Gastrocnemius medialis (tissue), 4 donors: ENCODE results near the gene REPS2.

Experiments used
- POLR2A ChIP-seq, 2 donors: fragments of 450-650 bp; IDR thresholded peaks; one replicate each; pipeline ENCODE4 v1.6.1; 2017; ENCODE audit warnings: antibody characterized with exemption in 2 of 2, mild to moderate bottlenecking in 2 of 2, moderate library complexity in 2 of 2
- TF ChIP-seq, protein P1 (sequence below), 5 experiments: fragments of 450-650 bp in 3 of 5; fragments of 200-600 bp in 2 of 5; sonication (generic) in 2 of 5; IDR thresholded peaks in 4 of 5; conservative IDR thresholded peaks in 1 of 5; 1 replicate in 4 of 5; 2 replicates in 1 of 5; pipeline ENCODE4 v1.5.1; 2016 to 2019; ENCODE audit warnings: antibody characterized with exemption in 5 of 5, mild to moderate bottlenecking in 3 of 5, moderate library complexity in 3 of 5

DNA sequence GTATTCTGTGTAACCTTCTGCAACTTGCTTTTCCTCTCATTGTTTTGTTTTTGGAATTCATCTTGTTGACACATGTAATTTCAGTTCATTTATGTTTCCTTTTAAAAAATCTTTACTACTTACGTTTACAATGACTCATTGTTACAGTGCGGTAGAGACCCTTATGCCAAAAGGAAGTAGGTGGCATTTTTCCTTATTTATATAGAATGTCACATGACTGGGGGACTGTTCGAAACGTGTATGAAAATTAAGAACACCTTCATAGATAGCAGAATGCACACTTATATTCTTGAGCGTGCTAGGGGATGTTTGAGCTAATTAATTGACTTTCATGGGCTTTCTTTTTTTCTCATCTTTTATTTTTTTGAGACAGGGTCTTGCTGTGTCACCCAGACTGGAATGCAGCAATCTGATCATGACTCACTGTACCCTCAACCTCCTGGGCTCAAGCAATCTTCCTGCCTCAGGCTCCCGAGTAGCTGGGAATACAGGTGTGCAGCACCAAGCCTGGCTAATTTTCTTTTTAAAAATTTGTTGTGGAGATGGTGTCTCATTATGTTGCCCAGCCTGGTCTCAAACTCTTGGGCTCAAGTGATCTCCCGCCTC lies 7.3 kb downstream of the REPS2 start:
- TF ChIP-seq, protein P1, sequence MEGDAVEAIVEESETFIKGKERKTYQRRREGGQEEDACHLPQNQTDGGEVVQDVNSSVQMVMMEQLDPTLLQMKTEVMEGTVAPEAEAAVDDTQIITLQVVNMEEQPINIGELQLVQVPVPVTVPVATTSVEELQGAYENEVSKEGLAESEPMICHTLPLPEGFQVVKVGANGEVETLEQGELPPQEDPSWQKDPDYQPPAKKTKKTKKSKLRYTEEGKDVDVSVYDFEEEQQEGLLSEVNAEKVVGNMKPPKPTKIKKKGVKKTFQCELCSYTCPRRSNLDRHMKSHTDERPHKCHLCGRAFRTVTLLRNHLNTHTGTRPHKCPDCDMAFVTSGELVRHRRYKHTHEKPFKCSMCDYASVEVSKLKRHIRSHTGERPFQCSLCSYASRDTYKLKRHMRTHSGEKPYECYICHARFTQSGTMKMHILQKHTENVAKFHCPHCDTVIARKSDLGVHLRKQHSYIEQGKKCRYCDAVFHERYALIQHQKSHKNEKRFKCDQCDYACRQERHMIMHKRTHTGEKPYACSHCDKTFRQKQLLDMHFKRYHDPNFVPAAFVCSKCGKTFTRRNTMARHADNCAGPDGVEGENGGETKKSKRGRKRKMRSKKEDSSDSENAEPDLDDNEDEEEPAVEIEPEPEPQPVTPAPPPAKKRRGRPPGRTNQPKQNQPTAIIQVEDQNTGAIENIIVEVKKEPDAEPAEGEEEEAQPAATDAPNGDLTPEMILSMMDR (IDR thresholded peaks at IDR 0.05 in 4 of 5, conservative IDR thresholded peaks at IDR 0.05 in 1 of 5): no peak
- TF ChIP-seq POLR2A (IDR thresholded peaks at IDR 0.05): no peak
